Peyer's patch (tissue), 4 donors: Measurements from ENCODE around the gene SCARF2. TPM values are rescaled to one million over a fixed set of nuclear protein-coding genes. Genes with fewer than 3 reads are reported as not detected.

ENCODE experiments used
- DNase-seq, 3 donors: peaks; one replicate each; pipeline ENCODE4 v3.0.0-alpha.2; 2017 to 2019
- H3K27ac ChIP-seq, 4 donors: fragments of 200-600 bp; sonication (generic); one replicate each; pipeline ENCODE4 v1.5.1; 2016 to 2019
- H3K27me3 ChIP-seq, 2 donors: fragments of 200-600 bp; sonication (generic); one replicate each; pipeline ENCODE4 v1.5.1; 2019
- H3K36me3 ChIP-seq, 3 donors: fragments of 200-600 bp; sonication (generic); one replicate each; pipeline ENCODE4 v1.5.1; 2016 to 2019
- H3K4me1 ChIP-seq, 4 donors: fragments of 200-600 bp; sonication (generic); one replicate each; pipeline ENCODE4 v1.5.1; 2016 to 2019
- H3K4me3 ChIP-seq, 4 donors: fragments of 200-600 bp; sonication (generic); 1 replicate in 3 of 4; 2 replicates in 1 of 4; pipeline ENCODE4 v1.5.1; 2016 to 2019; ENCODE audit warnings: mild to moderate bottlenecking in 1 of 4
- H3K9me3 ChIP-seq, 4 donors: fragments of 200-600 bp; sonication (generic); one replicate each; pipeline ENCODE4 v1.5.1; 2016 to 2019; ENCODE audit warnings: mild to moderate bottlenecking in 1 of 4
- CTCF ChIP-seq, 6 experiments: fragments of 450-650 bp in 4 of 6; fragments of 200-600 bp in 2 of 6; sonication (generic) in 1 of 6; IDR thresholded peaks; one replicate each; pipeline ENCODE4 v1.5.1; 2017 to 2019; ENCODE audit warnings: antibody characterized with exemption in 6 of 6, mild to moderate bottlenecking in 3 of 6, moderate library complexity in 1 of 6
- POLR2A ChIP-seq, 2 donors: fragments of 450-650 bp; IDR thresholded peaks; one replicate each; pipeline ENCODE4 v1.5.1; 2017; ENCODE audit warnings: antibody characterized with exemption in 2 of 2, mild to moderate bottlenecking in 2 of 2, moderate library complexity in 2 of 2
- total RNA-seq, 4 donors: library from RNA; depleted of rRNA; stranded (reverse); fragments of >200 nt; gene quantifications; one replicate each; pipeline ENCODE4 v1.1.0, GENCODE V29; 2016

SCARF2 gene
- total RNA-seq, 4 donors from 2014 or later = 3.5 to 8.3 (median 5.2) TPM

GRCh38 chr22:20442485-20443284, 5.1 kb upstream of the SCARF2 start:
- no peaks in the 10 kb centered on the region for H3K27me3 ChIP-seq
- H3K27ac ChIP-seq = peak overlapping the region in 3 of 4 donors; percentile 17 to 49 (median 42)
- H3K4me3 ChIP-seq = no peak overlapping the region
- TF ChIP-seq CTCF (IDR thresholded peaks at IDR 0.05) (no peak), POLR2A (IDR thresholded peaks at IDR 0.05) (no peak)
- DNase-seq = no peak
- H3K4me1 ChIP-seq = peaks cover 0 to 16% (median 2%) of the 10 kb centered on the region in 4 donors
- no peaks in the 10 kb centered on the region for H3K9me3 ChIP-seq
- peaks cover 0 to 11% (median 0%) of the 10 kb centered on the region in 3 donors for H3K36me3 ChIP-seq

- peak in 1 of 3 donors; percentile 41 for DNase-seq
- Histone ChIP-seq H3K27ac (peak overlapping the region in 3 of 4 donors; percentile 17 to 49 (median 42)), H3K9me3 (no peaks in the 10 kb centered on the region), H3K27me3 (no peaks in the 10 kb centered on the region), H3K4me1 (peaks cover 0 to 21% (median 9%) of the 10 kb centered on the region in 4 donors), H3K36me3 (peaks cover 0 to 11% (median 0%) of the 10 kb centered on the region in 3 donors), H3K4me3 (no peak overlapping the region)
- TF ChIP-seq CTCF (IDR thresholded peaks at IDR 0.05) (no peak), POLR2A (IDR thresholded peaks at IDR 0.05) (no peak)
These were observed 4.2 kb upstream of the SCARF2 start for GRCh38 chr22:20441631-20442484.

- H3K9me3 ChIP-seq = no peaks in the 10 kb centered on the region
- H3K27me3 ChIP-seq = peaks cover 0 to 6% of the 10 kb centered on the region in 2 donors
- H3K4me3 ChIP-seq = no peak overlapping the region
- peak in 1 of 3 donors; percentile 41 for DNase-seq
- H3K36me3 ChIP-seq = peaks cover 0 to 11% (median 0%) of the 10 kb centered on the region in 3 donors
- peak overlapping the region in 1 of 4 donors; percentile 42 for H3K27ac ChIP-seq
- no peak for TF ChIP-seq CTCF (IDR thresholded peaks at IDR 0.05)
- no peak for TF ChIP-seq POLR2A (IDR thresholded peaks at IDR 0.05)
- peaks cover 0 to 31% (median 14%) of the 10 kb centered on the region in 4 donors for H3K4me1 ChIP-seq
These were observed 3.3 kb upstream of the SCARF2 start for GRCh38 chr22:20440637-20441591.

DNA sequence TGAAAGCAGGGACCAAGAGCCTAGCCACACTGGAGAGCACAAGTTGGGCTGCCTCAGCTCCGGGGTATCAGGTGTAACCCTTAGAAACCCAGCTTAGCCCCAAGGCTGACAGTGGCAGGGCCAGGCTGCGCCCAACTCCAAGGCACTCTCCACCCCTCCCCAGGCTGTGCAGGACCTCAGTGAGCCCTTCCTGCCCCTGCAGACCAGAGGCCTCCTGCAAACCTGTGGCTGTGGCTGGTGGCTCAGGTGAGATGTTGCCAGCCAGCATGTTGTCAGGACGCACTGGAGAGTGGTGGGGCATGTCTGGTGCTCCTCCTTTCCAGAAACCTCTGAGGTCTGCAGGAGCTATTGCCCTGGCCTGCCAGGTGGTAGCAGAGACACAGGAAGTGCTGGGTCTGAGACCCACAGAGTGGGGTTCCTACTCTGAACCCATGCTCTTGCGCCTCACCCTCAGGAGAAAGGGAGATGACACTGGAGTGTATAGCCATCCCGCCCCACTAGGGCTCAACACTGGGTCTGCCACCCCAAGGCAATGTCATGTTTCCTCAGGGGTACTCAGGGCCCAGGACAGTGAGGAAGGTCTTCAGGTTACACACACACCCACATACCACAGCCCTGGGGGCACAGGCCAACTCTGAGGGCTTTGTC, 2.4 kb upstream of the SCARF2 start:
- H3K27me3 ChIP-seq = peaks cover 0 to 7% of the 10 kb centered on the region in 2 donors
- no peak overlapping the region for H3K4me3 ChIP-seq
- H3K9me3 ChIP-seq = no peaks in the 10 kb centered on the region
- H3K27ac ChIP-seq = no peak overlapping the region
- DNase-seq = peak in 1 of 3 donors; percentile 38
- peaks cover 0 to 36% (median 14%) of the 10 kb centered on the region in 4 donors for H3K4me1 ChIP-seq
- H3K36me3 ChIP-seq = peaks cover 0 to 11% (median 0%) of the 10 kb centered on the region in 3 donors
- TF ChIP-seq CTCF (IDR thresholded peaks at IDR 0.05) (no peak), POLR2A (IDR thresholded peaks at IDR 0.05) (no peak)
